ENCODE results near the gene TPPP2.

The TPPP2 gene

GRCh38 chr14:21081521-21082142 is 51.6 kb downstream of the TPPP2 start:
- DNase-seq = no peak

Data from activated naive CD4-positive, alpha-beta T cell treated with anti-CD3 and anti-CD28 coated beads, Interleukin-2, amount 50 U/mL, for 16 hours (primary cell).